HepG2 (cell line): ENCODE measurements around the gene MAB21L4. TPM values are rescaled to one million over a fixed set of nuclear protein-coding genes. Genes with fewer than 3 reads are reported as not detected.
A peak's percentile ranks its signal among the peaks of the same experiment; 100 is the strongest.

ENCODE experiments used
- GATA4 ChIP-seq: sonication (generic); IDR thresholded peaks from 2 replicates; pipeline ENCODE4 v1.6.1; 2016; ENCODE audit warnings: antibody characterized with exemption, low read depth, borderline replicate concordance
- MED8 ChIP-seq: sonication (generic); formaldehyde crosslinking; IDR thresholded peaks from 2 replicates; pipeline ENCODE4 v1.8.1; 2023; ENCODE audit warnings: mild to moderate bottlenecking, missing genetic modification reagents; ENCODE audit not compliant: insufficient replicate concordance
- NFYC ChIP-seq: IDR thresholded peaks from 2 replicates; pipeline ENCODE4 v1.6.1; 2016; ENCODE audit warnings: missing genetic modification reagents, missing compliant biosample characterization
- POLR2G ChIP-seq: fragments of 200-400 bp; formaldehyde crosslinking; IDR thresholded peaks from 2 replicates; pipeline ENCODE4 v1.6.1; 2018; ENCODE audit warnings: mild to moderate bottlenecking, low read depth, low read length, moderate library complexity
- SAP130 ChIP-seq: IDR thresholded peaks from 2 replicates; pipeline ENCODE4 v1.6.1; 2016; ENCODE audit warnings: low read depth
- SIX1 ChIP-seq: sonication (generic); formaldehyde crosslinking; IDR thresholded peaks from 2 replicates; pipeline ENCODE4 v1.4.0; 2020; ENCODE audit warnings: missing genetic modification reagents, borderline replicate concordance
- ZNF225 ChIP-seq: sonication (generic); formaldehyde crosslinking; IDR thresholded peaks from 2 replicates; pipeline ENCODE4 v1.4.0; 2020; ENCODE audit warnings: mild to moderate bottlenecking, missing genetic modification reagents
- ZNF24 ChIP-seq: fragments of 450-650 bp; IDR thresholded peaks from 2 replicates; pipeline ENCODE4 v1.6.1; 2017; ENCODE audit warnings: antibody characterized with exemption, mild to moderate bottlenecking
- ZNF256 ChIP-seq: sonication (generic); formaldehyde crosslinking; conservative IDR thresholded peaks from 2 replicates; pipeline ENCODE4 v1.4.0; 2020; ENCODE audit warnings: missing genetic modification reagents
- ZNF577 ChIP-seq: sonication (generic); formaldehyde crosslinking; IDR thresholded peaks from 2 replicates; pipeline ENCODE4 v1.4.0; 2020; ENCODE audit warnings: mild to moderate bottlenecking, low read depth, missing genetic modification reagents, borderline replicate concordance
- ZNF749 ChIP-seq: sonication (generic); formaldehyde crosslinking; IDR thresholded peaks from 2 replicates; pipeline ENCODE4 v1.8.0; 2022; ENCODE audit warnings: mild to moderate bottlenecking, missing genetic modification reagents, moderate library complexity, borderline replicate concordance
- ZSCAN22 ChIP-seq: sonication (generic); formaldehyde crosslinking; IDR thresholded peaks from 2 replicates; pipeline ENCODE4 v1.4.0; 2020; ENCODE audit warnings: mild to moderate bottlenecking, missing genetic modification reagents
- polyA plus RNA-seq, 8 experiments: library from polyadenylated mRNA; depleted of rRNA in 3 of 8; stranded (reverse) in 7 of 8; unstranded in 1 of 8; fragments of >200 nt; fragmentation: Illumina TruSeq in 4 of 8; extraction: Trizol in 4 of 8; gene quantifications; 2 replicates each; pipeline versions ENCODE4 v1.2.1 to v1.2.3, GENCODE V29; 2011 to 2016; ENCODE audit warnings: low read depth in 4 of 8, missing spikeins in 1 of 8, mixed read lengths in 1 of 8; ENCODE audit not compliant: insufficient read depth in 1 of 8
- total RNA-seq, 5 experiments: library from RNA; depleted of rRNA; stranded (reverse); fragments of >200 nt; fragmentation: Illumina TruSeq; extraction: Trizol; gene quantifications; 2 replicates each; pipeline ENCODE4 v1.2.3, GENCODE V29; 2016; ENCODE audit warnings: low read depth in 1 of 5
- TF ChIP-seq, protein P1 (sequence below), 2 experiments: sonication (generic) in 1 of 2; formaldehyde crosslinking in 1 of 2; IDR thresholded peaks; 2 replicates each; pipeline versions ENCODE4 v1.4.0 to v1.6.1; 2018 to 2020; ENCODE audit warnings: missing genetic modification reagents in 2 of 2, borderline replicate concordance in 1 of 2, low read depth in 1 of 2, mild to moderate bottlenecking in 1 of 2, missing biosample characterization in 1 of 2
- TF ChIP-seq, protein P2 (sequence below): sonication (generic); formaldehyde crosslinking; IDR thresholded peaks from 2 replicates; pipeline ENCODE4 v1.4.0; 2020; ENCODE audit warnings: missing genetic modification reagents, borderline replicate concordance
- TF ChIP-seq, protein P3 (sequence below), 2 experiments: fragments of 450-650 bp in 1 of 2; sonication (generic) in 1 of 2; formaldehyde crosslinking; IDR thresholded peaks; 2 replicates each; pipeline versions ENCODE4 v1.5.0 to v1.8.0; 2020 to 2022; ENCODE audit warnings: mild to moderate bottlenecking in 1 of 2, missing genetic modification reagents in 1 of 2
- TF ChIP-seq, protein P4 (sequence below): sonication (generic); formaldehyde crosslinking; IDR thresholded peaks from 2 replicates; pipeline ENCODE4 v1.8.0; 2022; ENCODE audit warnings: missing genetic modification reagents, mild to moderate bottlenecking, moderate library complexity, borderline replicate concordance
- TF ChIP-seq, protein P5 (sequence below): sonication (generic); formaldehyde crosslinking; IDR thresholded peaks from 2 replicates; pipeline ENCODE4 v1.5.1; 2020; ENCODE audit warnings: mild to moderate bottlenecking, moderate library complexity, missing genetic modification reagents

MAB21L4 gene
- total and polyA plus RNA-seq, 2 of the 13 experiments (the other 11 are each of a cell fraction or from before 2014, with no cell fraction given), result 3.0 to 14.0 TPM

DNA sequence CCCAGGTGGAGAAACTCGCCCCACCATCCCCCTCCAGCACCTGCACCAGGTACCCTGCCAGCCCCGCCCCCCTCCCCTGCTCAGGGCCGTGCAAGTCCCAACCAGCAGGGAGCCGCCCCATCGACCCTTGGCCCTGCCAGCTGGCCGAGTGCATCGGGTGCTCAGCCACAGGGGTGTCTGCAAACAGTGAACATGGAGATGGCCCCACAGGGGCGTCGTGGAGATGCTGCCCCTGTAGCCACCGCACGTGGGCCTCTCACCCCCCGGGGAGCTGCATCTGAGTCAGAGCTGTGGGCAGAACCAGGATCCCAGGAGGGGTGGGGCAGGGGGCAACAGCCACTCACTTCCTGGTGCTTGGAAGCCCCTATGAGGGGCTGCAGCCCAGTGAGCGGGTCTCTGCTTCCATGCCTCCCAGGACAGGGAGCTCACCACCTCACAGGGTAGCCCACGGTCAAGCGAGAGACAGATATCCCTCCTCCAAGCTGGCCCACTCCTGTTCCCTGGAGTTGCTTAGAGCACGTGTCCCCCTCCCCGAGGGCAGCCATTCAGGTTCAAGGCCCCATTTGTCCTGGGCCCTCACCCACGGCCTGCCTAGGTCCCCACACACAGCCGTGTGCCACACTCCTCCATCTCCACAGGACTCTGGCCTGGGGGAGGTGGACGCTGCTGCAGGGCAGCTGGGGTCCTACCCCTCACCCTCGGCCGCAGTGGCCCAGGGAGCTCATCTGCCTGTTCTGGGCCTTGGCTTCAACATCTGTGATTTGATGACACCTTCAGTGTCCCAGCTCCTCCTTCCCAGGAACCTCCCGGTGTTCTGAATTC is 1.1 kb upstream of the MAB21L4 start (continued):
- no peak for TF ChIP-seq GATA4
- TF ChIP-seq ZNF749 (CRISPR knock-in tag), result 0 out of 2 replicates have a peak, but pooled peaks have one; percentile 7
- TF ChIP-seq, protein P1, sequence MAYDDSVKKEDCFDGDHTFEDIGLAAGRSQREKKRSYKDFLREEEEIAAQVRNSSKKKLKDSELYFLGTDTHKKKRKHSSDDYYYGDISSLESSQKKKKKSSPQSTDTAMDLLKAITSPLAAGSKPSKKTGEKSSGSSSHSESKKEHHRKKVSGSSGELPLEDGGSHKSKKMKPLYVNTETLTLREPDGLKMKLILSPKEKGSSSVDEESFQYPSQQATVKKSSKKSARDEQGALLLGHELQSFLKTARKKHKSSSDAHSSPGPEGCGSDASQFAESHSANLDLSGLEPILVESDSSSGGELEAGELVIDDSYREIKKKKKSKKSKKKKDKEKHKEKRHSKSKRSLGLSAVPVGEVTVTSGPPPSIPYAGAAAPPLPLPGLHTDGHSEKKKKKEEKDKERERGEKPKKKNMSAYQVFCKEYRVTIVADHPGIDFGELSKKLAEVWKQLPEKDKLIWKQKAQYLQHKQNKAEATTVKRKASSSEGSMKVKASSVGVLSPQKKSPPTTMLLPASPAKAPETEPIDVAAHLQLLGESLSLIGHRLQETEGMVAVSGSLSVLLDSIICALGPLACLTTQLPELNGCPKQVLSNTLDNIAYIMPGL (CRISPR knock-in tag; IDR thresholded peaks at IDR 0.05; ENCODE audit: borderline replicate concordance in 1 of 2, low read depth in 1 of 2), result peak in 1 of 2 experiments; percentile 58; a peak in 2 of 4 replicates
- no peak for TF ChIP-seq ZSCAN22
- TF ChIP-seq, protein P2, sequence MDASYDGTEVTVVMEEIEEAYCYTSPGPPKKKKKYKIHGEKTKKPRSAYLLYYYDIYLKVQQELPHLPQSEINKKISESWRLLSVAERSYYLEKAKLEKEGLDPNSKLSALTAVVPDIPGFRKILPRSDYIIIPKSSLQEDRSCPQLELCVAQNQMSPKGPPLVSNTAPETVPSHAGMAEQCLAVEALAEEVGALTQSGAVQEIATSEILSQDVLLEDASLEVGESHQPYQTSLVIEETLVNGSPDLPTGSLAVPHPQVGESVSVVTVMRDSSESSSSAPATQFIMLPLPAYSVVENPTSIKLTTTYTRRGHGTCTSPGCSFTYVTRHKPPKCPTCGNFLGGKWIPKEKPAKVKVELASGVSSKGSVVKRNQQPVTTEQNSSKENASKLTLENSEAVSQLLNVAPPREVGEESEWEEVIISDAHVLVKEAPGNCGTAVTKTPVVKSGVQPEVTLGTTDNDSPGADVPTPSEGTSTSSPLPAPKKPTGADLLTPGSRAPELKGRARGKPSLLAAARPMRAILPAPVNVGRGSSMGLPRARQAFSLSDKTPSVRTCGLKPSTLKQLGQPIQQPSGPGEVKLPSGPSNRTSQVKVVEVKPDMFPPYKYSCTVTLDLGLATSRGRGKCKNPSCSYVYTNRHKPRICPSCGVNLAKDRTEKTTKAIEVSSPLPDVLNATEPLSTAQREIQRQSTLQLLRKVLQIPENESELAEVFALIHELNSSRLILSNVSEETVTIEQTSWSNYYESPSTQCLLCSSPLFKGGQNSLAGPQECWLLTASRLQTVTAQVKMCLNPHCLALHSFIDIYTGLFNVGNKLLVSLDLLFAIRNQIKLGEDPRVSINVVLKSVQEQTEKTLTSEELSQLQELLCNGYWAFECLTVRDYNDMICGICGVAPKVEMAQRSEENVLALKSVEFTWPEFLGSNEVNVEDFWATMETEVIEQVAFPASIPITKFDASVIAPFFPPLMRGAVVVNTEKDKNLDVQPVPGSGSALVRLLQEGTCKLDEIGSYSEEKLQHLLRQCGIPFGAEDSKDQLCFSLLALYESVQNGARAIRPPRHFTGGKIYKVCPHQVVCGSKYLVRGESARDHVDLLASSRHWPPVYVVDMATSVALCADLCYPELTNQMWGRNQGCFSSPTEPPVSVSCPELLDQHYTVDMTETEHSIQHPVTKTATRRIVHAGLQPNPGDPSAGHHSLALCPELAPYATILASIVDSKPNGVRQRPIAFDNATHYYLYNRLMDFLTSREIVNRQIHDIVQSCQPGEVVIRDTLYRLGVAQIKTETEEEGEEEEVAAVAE (CRISPR knock-in tag), result no peak
- TF ChIP-seq ZNF24, result no peak
- no peak for TF ChIP-seq POLR2G
- no peak for TF ChIP-seq SIX1 (CRISPR knock-in tag)
- peak; percentile 71 for TF ChIP-seq SAP130
- TF ChIP-seq, protein P3, sequence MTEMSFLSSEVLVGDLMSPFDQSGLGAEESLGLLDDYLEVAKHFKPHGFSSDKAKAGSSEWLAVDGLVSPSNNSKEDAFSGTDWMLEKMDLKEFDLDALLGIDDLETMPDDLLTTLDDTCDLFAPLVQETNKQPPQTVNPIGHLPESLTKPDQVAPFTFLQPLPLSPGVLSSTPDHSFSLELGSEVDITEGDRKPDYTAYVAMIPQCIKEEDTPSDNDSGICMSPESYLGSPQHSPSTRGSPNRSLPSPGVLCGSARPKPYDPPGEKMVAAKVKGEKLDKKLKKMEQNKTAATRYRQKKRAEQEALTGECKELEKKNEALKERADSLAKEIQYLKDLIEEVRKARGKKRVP (CRISPR knock-in tag; IDR thresholded peaks at IDR 0.05), result no peak
- no peak; the same call in 1 of the 2 replicates for TF ChIP-seq ZNF256 (CRISPR knock-in tag)
- TF ChIP-seq ZNF225 (CRISPR knock-in tag), result no peak; the same call in 1 of the 2 replicates
- no peak for TF ChIP-seq MED8 (CRISPR knock-in tag)
- TF ChIP-seq, protein P4, sequence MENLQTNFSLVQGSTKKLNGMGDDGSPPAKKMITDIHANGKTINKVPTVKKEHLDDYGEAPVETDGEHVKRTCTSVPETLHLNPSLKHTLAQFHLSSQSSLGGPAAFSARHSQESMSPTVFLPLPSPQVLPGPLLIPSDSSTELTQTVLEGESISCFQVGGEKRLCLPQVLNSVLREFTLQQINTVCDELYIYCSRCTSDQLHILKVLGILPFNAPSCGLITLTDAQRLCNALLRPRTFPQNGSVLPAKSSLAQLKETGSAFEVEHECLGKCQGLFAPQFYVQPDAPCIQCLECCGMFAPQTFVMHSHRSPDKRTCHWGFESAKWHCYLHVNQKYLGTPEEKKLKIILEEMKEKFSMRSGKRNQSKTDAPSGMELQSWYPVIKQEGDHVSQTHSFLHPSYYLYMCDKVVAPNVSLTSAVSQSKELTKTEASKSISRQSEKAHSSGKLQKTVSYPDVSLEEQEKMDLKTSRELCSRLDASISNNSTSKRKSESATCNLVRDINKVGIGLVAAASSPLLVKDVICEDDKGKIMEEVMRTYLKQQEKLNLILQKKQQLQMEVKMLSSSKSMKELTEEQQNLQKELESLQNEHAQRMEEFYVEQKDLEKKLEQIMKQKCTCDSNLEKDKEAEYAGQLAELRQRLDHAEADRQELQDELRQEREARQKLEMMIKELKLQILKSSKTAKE (CRISPR knock-in tag), result peak; percentile 66
- TF ChIP-seq ZNF577 (CRISPR knock-in tag), result no peak
- TF ChIP-seq NFYC (CRISPR knock-in tag), result no peak
- TF ChIP-seq, protein P5, sequence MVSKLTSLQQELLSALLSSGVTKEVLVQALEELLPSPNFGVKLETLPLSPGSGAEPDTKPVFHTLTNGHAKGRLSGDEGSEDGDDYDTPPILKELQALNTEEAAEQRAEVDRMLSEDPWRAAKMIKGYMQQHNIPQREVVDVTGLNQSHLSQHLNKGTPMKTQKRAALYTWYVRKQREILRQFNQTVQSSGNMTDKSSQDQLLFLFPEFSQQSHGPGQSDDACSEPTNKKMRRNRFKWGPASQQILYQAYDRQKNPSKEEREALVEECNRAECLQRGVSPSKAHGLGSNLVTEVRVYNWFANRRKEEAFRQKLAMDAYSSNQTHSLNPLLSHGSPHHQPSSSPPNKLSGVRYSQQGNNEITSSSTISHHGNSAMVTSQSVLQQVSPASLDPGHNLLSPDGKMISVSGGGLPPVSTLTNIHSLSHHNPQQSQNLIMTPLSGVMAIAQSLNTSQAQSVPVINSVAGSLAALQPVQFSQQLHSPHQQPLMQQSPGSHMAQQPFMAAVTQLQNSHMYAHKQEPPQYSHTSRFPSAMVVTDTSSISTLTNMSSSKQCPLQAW (CRISPR knock-in tag), result peak; percentile 72
